H1 (cell line): Measurements from ENCODE around the gene ATP2B3. TPM values are rescaled to one million over a fixed set of nuclear protein-coding genes. Genes with fewer than 3 reads are reported as not detected.
A peak's percentile ranks its signal among the peaks of the same experiment; 100 is the strongest.

Experiments
- CTCF ChIA-PET: fragments of 300-600 bp; sonication (Branson Sonifier 250); formaldehyde crosslinking; loops from one replicate; lab custom pipeline; 2021; ENCODE audit not compliant: partially characterized antibody; lab: Charles Lee
- POLR2A ChIA-PET: fragments of 300-600 bp; sonication (Branson Sonifier 250); formaldehyde crosslinking; loops from one replicate; lab custom pipeline; 2021; ENCODE audit warnings: inconsistent platforms; ENCODE audit not compliant: partially characterized antibody; lab: Charles Lee
- DNase-seq, 2 experiments: peaks; one replicate each; pipeline versions ENCODE4 v3.0.0 to v3.0.0-alpha.2; 2010 to 2022; ENCODE audit warnings: low spot score in 2 of 2, low read depth in 1 of 2, mixed read lengths in 1 of 2
- FAIRE-seq: peaks from 2 replicates; lab custom pipeline; 2011; peaks lifted over from hg19 to GRCh38; lab: Jason Lieb, UNC
- H2AFZ ChIP-seq: 2 replicates; pipeline ENCODE4 v1.8.1; 2012; ENCODE audit warnings: low read length, inconsistent platforms
- H2AK5ac ChIP-seq: 2 replicates; pipeline ENCODE4 v1.6.1; 2013; ENCODE audit warnings: low read depth, low read length
- H2BK120ac ChIP-seq: replicated peaks from 2 replicates; pipeline ENCODE3; 2013; ENCODE audit warnings: low read depth, low read length, inconsistent platforms
- H2BK12ac ChIP-seq: 2 replicates; pipeline ENCODE4 v1.6.1; 2013; ENCODE audit warnings: low read depth, low read length
- H2BK15ac ChIP-seq: 2 replicates; pipeline ENCODE4 v1.6.1; 2013; ENCODE audit warnings: low read length
- H2BK20ac ChIP-seq: 2 replicates; pipeline ENCODE4 v1.6.1; 2013; ENCODE audit warnings: low read length
- H2BK5ac ChIP-seq: 2 replicates; pipeline ENCODE4 v1.6.1; 2013; ENCODE audit warnings: low read depth, low read length
- H3K14ac ChIP-seq: 2 replicates; pipeline ENCODE4 v1.6.1; 2013; ENCODE audit warnings: inconsistent platforms; ENCODE audit not compliant: insufficient read length
- H3K18ac ChIP-seq: 2 replicates; pipeline ENCODE4 v1.6.1; 2013; ENCODE audit warnings: low read length; ENCODE audit errors: extremely low read depth
- H3K23ac ChIP-seq: 2 replicates; pipeline ENCODE4 v1.6.1; 2013; ENCODE audit warnings: inconsistent platforms; ENCODE audit not compliant: insufficient read length
- H3K23me2 ChIP-seq: 2 replicates; pipeline ENCODE4 v1.6.1; 2013; ENCODE audit warnings: low read depth, low read length
- H3K27ac ChIP-seq: 2 replicates; pipeline ENCODE4 v1.6.1; 2011; ENCODE audit warnings: low read depth, low read length, inconsistent platforms
- H3K27me3 ChIP-seq, 4 experiments: replicated peaks in 1 of 4; 1 replicate in 1 of 4; 2 replicates in 3 of 4; pipeline versions ENCODE4 v1.6.1 to v1.8.1; 2011 to 2013; ENCODE audit warnings: low read length in 3 of 4, mild to moderate bottlenecking in 3 of 4, inconsistent platforms in 2 of 4, mixed read lengths in 2 of 4, moderate library complexity in 1 of 4; ENCODE audit not compliant: control insufficient read depth in 3 of 4, insufficient read depth in 3 of 4; ENCODE audit errors: extremely low read depth in 1 of 4
- H3K36me3 ChIP-seq, 4 experiments: 2 replicates each; pipeline versions ENCODE4 v1.6.1 to v1.8.1; 2011 to 2013; ENCODE audit warnings: mild to moderate bottlenecking in 4 of 4, low read length in 3 of 4, moderate library complexity in 2 of 4, control low read depth in 1 of 4, inconsistent platforms in 1 of 4; ENCODE audit not compliant: insufficient read depth in 4 of 4, control insufficient read depth in 2 of 4
- H3K4ac ChIP-seq: replicated peaks from 2 replicates; pipeline ENCODE3; 2013; ENCODE audit warnings: low read length, low read depth, mixed read lengths, inconsistent platforms; ENCODE audit not compliant: insufficient read length
- H3K4me1 ChIP-seq, 4 experiments: replicated peaks in 1 of 4; 1 replicate in 1 of 4; 2 replicates in 3 of 4; pipeline versions ENCODE4 v1.6.1 to v1.8.1; 2011 to 2013; ENCODE audit warnings: low read length in 3 of 4, inconsistent platforms in 2 of 4, mixed read lengths in 1 of 4; ENCODE audit not compliant: insufficient read depth in 4 of 4, control insufficient read depth in 3 of 4
- H3K4me2 ChIP-seq, 2 experiments: 2 replicates each; pipeline versions ENCODE4 v1.6.1 to v1.8.1; 2011 to 2013; ENCODE audit warnings: low read depth in 2 of 2, low read length in 2 of 2, control low read depth in 1 of 2, inconsistent platforms in 1 of 2, mild to moderate bottlenecking in 1 of 2; ENCODE audit not compliant: insufficient read depth in 1 of 2
- H3K4me3 ChIP-seq, 4 experiments: fragments of 200-600, 300-600 bp in 1 of 4; sonication (generic), shearing (Covaris generic), sonication (Bioruptor Twin) in 1 of 4; 2 replicates each; pipeline versions ENCODE4 v1.5.1 to v1.8.1; 2011 to 2016; ENCODE audit warnings: low read length in 4 of 4, low read depth in 3 of 4, control low read depth in 2 of 4, inconsistent platforms in 2 of 4, mild to moderate bottlenecking in 2 of 4, mixed read lengths in 1 of 4, moderate library complexity in 1 of 4; ENCODE audit not compliant: insufficient read depth in 2 of 4; ENCODE audit errors: extremely low read depth in 1 of 4
- H3K56ac ChIP-seq: replicated peaks from 2 replicates; pipeline ENCODE3; 2013; ENCODE audit warnings: low read depth, mild to moderate bottlenecking, mixed read lengths, low read length, inconsistent platforms; ENCODE audit not compliant: insufficient read length
- H3K79me1 ChIP-seq: 2 replicates; pipeline ENCODE4 v1.6.1; 2013; ENCODE audit warnings: low read depth, low read length, control low read depth
- H3K79me2 ChIP-seq, 2 experiments: 2 replicates each; pipeline versions ENCODE4 v1.6.1 to v1.8.1; 2012 to 2013; ENCODE audit warnings: low read length in 2 of 2, mild to moderate bottlenecking in 2 of 2, inconsistent platforms in 1 of 2; ENCODE audit not compliant: insufficient read depth in 2 of 2, control insufficient read depth in 1 of 2
- H3K9ac ChIP-seq, 4 experiments: replicated peaks in 1 of 4; 1 replicate in 1 of 4; 2 replicates in 3 of 4; pipeline versions ENCODE4 v1.6.1 to v1.8.1; 2011 to 2013; ENCODE audit warnings: low read depth in 3 of 4, low read length in 3 of 4, control low read depth in 2 of 4, mild to moderate bottlenecking in 2 of 4, moderate library complexity in 2 of 4, inconsistent platforms in 1 of 4; ENCODE audit errors: extremely low read depth in 1 of 4
- H3K9me3 ChIP-seq, 2 experiments: 2 replicates each; pipeline versions ENCODE4 v1.6.1 to v1.8.1; 2012 to 2013; ENCODE audit warnings: mild to moderate bottlenecking in 2 of 2, moderate library complexity in 2 of 2, control low read depth in 1 of 2, inconsistent platforms in 1 of 2, low read depth in 1 of 2, low read length in 1 of 2, mixed read lengths in 1 of 2; ENCODE audit not compliant: insufficient read depth in 2 of 2
- H4K20me1 ChIP-seq, 2 experiments: replicated peaks in 1 of 2; 2 replicates each; pipeline versions ENCODE3 to v1.8.1; 2011 to 2013; ENCODE audit warnings: inconsistent platforms in 2 of 2, low read length in 2 of 2, mild to moderate bottlenecking in 1 of 2; ENCODE audit not compliant: insufficient read depth in 2 of 2, control insufficient read depth in 1 of 2
- H4K5ac ChIP-seq: 2 replicates; pipeline ENCODE4 v1.6.1; 2013; ENCODE audit warnings: low read length, low read depth, mixed read lengths, inconsistent platforms; ENCODE audit not compliant: insufficient read length
- H4K8ac ChIP-seq: 2 replicates; pipeline ENCODE4 v1.8.0; 2013; ENCODE audit warnings: mild to moderate bottlenecking, moderate library complexity, low read length, inconsistent platforms; ENCODE audit not compliant: insufficient read depth; ENCODE audit errors: extremely low read depth
- H4K91ac ChIP-seq: replicated peaks from 2 replicates; pipeline ENCODE3; 2013; ENCODE audit warnings: low read length, mixed read lengths, inconsistent platforms; ENCODE audit not compliant: insufficient read length
- CBX8 ChIP-seq: fragments of 300-800, 300-1000 bp; sonication (generic); IDR thresholded peaks from 2 replicates; pipeline ENCODE4 v1.7.1; 2016; ENCODE audit warnings: low read depth, low read length, borderline replicate concordance
- CTBP2 ChIP-seq: IDR thresholded peaks from 2 replicates; pipeline ENCODE4 v1.7.0; 2011; ENCODE audit warnings: borderline replicate concordance, mild to moderate bottlenecking, moderate library complexity, mixed read lengths, low read length; ENCODE audit not compliant: insufficient read depth, insufficient read length
- HDAC2 ChIP-seq, 2 experiments: fragments of 300-600 bp in 1 of 2; sonication (generic) in 1 of 2; IDR thresholded peaks; 2 replicates each; pipeline ENCODE4 v1.6.1; 2011 to 2012; ENCODE audit warnings: low read depth in 2 of 2, low read length in 2 of 2, mild to moderate bottlenecking in 2 of 2, moderate library complexity in 2 of 2, borderline replicate concordance in 1 of 2, inconsistent platforms in 1 of 2
- JUN ChIP-seq: IDR thresholded peaks from 2 replicates; pipeline ENCODE4 v1.6.1; 2011; ENCODE audit warnings: low read depth, mild to moderate bottlenecking, improper control_type of control experiment, low read length
- TAF1 ChIP-seq: IDR thresholded peaks from 2 replicates; pipeline ENCODE4 v1.6.1; 2011; ENCODE audit warnings: mild to moderate bottlenecking, low read depth, low read length
- WGBS, 2 experiments: shearing (Covaris generic) in 1 of 2; methylation state at CpG; one replicate each; pipeline versions ENCODE4 v1.1.6 to v1.1.7; 2013 to 2015; ENCODE audit warnings: low lambda C conversion rate in 2 of 2, mixed read lengths in 2 of 2, inconsistent platforms in 1 of 2, low coverage in 1 of 2, missing lambda C conversion rate in 1 of 2; ENCODE audit not compliant: insufficient replicate concordance in 2 of 2, insufficient coverage in 1 of 2, insufficient read length in 1 of 2; ENCODE audit errors: extremely low coverage in 1 of 2, missing lambda C conversion rate in 1 of 2; 5-methylcytosine and 5-hydroxymethylcytosine counted together
- polyA plus RNA-seq, 7 experiments: library from polyadenylated mRNA; depleted of rRNA in 3 of 7; stranded (reverse) in 5 of 7; unstranded in 2 of 7; fragments of >200 nt in 5 of 7; fragments of 200-250 nt in 2 of 7; gene quantifications; 1 replicate in 5 of 7; 2 replicates in 1 of 7; 4 replicates in 1 of 7; pipeline versions ENCODE4 v1.2.1 to v1.2.3, GENCODE V29; 2011 to 2013; ENCODE audit warnings: missing spikeins in 2 of 7, mixed read lengths in 2 of 7
- total RNA-seq: library from RNA; stranded (reverse); fragmentation: NEBNext Ultra II Directional; extraction: Animal tissue kit (Norgen Biotek cat#: 25700); gene quantifications from 2 replicates; pipeline ENCODE4 v1.2.1, GENCODE V29; 2021

ATP2B3 gene
- total and polyA plus RNA-seq, 2 of the 8 experiments (the other 6 are each of a cell fraction or from before 2014, with no cell fraction given): 0.14 to 0.19 TPM

GRCh38 chrX:153474266-153474665, 43.2 kb upstream of the ATP2B3 start:
- H3K9ac ChIP-seq: no peak overlapping the region
- POLR2A ChIA-PET: interaction anchor here (1.5 kb wide), 1 partner anchor 18 kb away, joined by 4 read pairs; no protein-coding TSS in a partner anchor
- no peak overlapping the region for H2BK15ac ChIP-seq
- no peak overlapping the region for H3K18ac ChIP-seq
- no peak overlapping the region for H3K27ac ChIP-seq
- no peak overlapping the region for H4K5ac ChIP-seq
- H3K4me3 ChIP-seq: no peak overlapping the region
- H3K4ac ChIP-seq: no peak overlapping the region
- no peak overlapping the region for H3K14ac ChIP-seq
- H3K23me2 ChIP-seq: peaks cover 5% of the 10 kb centered on the region; the same call in 1 of the 2 replicates
- peaks cover 0 to 19% (median 5%) of the 10 kb centered on the region in 4 experiments; a peak in 3 of 7 replicates for H3K4me1 ChIP-seq
- peak overlapping the region; percentile 85 for H4K8ac ChIP-seq
- H3K27me3 ChIP-seq: peaks cover 5 to 24% (median 18%) of the 10 kb centered on the region in 4 experiments; a peak in 6 of 7 replicates
- WGBS, 2 experiments: 83% methylated on average over 5 of the region's 10 CpGs; no CpG with 5 or more reads in 1 of the 2 experiments
- no peak overlapping the region for H2AK5ac ChIP-seq
- H2BK20ac ChIP-seq: no peak overlapping the region
- no peaks in the 10 kb centered on the region for H3K9me3 ChIP-seq
- peaks cover 0 to 1% of the 10 kb centered on the region in 2 experiments for H4K20me1 ChIP-seq
- CTCF ChIA-PET: interaction anchor here (1.2 to 7.6 kb wide), 4 partner anchors 9 to 34 kb away, joined by 3 to 84 read pairs (median 40); partner anchors contain the start of gene BGN
- no peaks in the 10 kb centered on the region for H3K36me3 ChIP-seq
- H2BK120ac ChIP-seq: no peak overlapping the region
- peaks cover 0 to 4% of the 10 kb centered on the region in 2 experiments; a peak in 1 of 4 replicates for H3K79me2 ChIP-seq
- H3K56ac ChIP-seq: no peak overlapping the region
- H3K79me1 ChIP-seq: no peaks in the 10 kb centered on the region; the same call in 1 of the 2 replicates
- no peak overlapping the region for H4K91ac ChIP-seq
- no peak for FAIRE-seq
- H3K23ac ChIP-seq: no peak overlapping the region
- DNase-seq: no peak
- no peak overlapping the region for H2BK5ac ChIP-seq
- H3K4me2 ChIP-seq: peak overlapping the region in 1 of 2 experiments; percentile 49; a peak in 1 of 4 replicates
- H2BK12ac ChIP-seq: 0 out of 2 replicates have a peak overlapping the region, but pooled peaks have one; percentile 50
- H2AFZ ChIP-seq: no peak overlapping the region
- no peak for TF ChIP-seq TAF1
- no peak for TF ChIP-seq CTBP2
- no peak for TF ChIP-seq JUN
- TF ChIP-seq CBX8: no peak
- TF ChIP-seq HDAC2 (IDR thresholded peaks at IDR 0.05; ENCODE audit: borderline replicate concordance in 1 of 2, low read depth in 2 of 2, low read length in 2 of 2): no peak
